ENCODE measurements around the gene TMUB2. TPM values are rescaled to one million over a fixed set of nuclear protein-coding genes. Genes with fewer than 3 reads are reported as not detected.
"Not testable (repeated sequence)": the region's sequence is repeated elsewhere in the genome, so short reads cannot be mapped to it uniquely, and the experiment has no call there.

Gene TMUB2
- total RNA-seq, 5 donors from 2014 or later (not counting 1 experiment from before 2014, with no cell fraction given) = 42.0 to 46.6 (median 43.0) TPM

- no peaks in the 10 kb centered on the region for H3K27me3 Mint-ChIP-seq
- no peak overlapping the region for H3K4me3 Mint-ChIP-seq
- H3K4me1 Mint-ChIP-seq = peaks cover 6 to 8% (median 6%) of the 10 kb centered on the region in 3 donors
- Histone ChIP-seq H3K4me3 (ENCODE audit: control insufficient read depth in 1 of 2, extremely low read depth in 1 of 2, low read length in 1 of 2) (no peak overlapping the region), H3K4me1 (ENCODE audit: control insufficient read depth in 1 of 2, extremely low read depth in 1 of 2, insufficient read depth in 2 of 2, low read length in 2 of 2) (no peaks in the 10 kb centered on the region), H3K27me3 (replicated peaks in 1 of 2; ENCODE audit: control insufficient read depth in 2 of 2, extremely low read depth in 1 of 2, insufficient read depth in 2 of 2, low read length in 1 of 2) (peaks cover 0 to 12% of the 10 kb centered on the region in 2 experiments), H3K9me3 (no peaks in the 10 kb centered on the region), H3K27ac (ENCODE audit: low read length) (no peak overlapping the region), H3K36me3 (ENCODE audit: control insufficient read depth in 2 of 2, extremely low read depth in 1 of 2, insufficient read depth in 1 of 2, low read length in 1 of 2) (no peaks in the 10 kb centered on the region)
- 60% methylated on average over 1 of the region's 5 CpGs for WGBS (ENCODE audit: insufficient coverage)
- no peak for DNase-seq
- no peak overlapping the region for H3K27ac Mint-ChIP-seq
- no peaks in the 10 kb centered on the region for H3K36me3 Mint-ChIP-seq
- ChIA-PET CTCF (interaction anchor here in 1 of 2 donors (0.5 to 0.6 kb wide), 2 partner anchors 40 to 257 kb away, joined by 3 read pairs; no protein-coding TSS in a partner anchor), POLR2A (no interaction called here)
- ATAC-seq (replicated peaks in 1 of 4) = no peak
- no peaks in the 10 kb centered on the region for H3K9me3 Mint-ChIP-seq
These were observed 49.7 kb downstream of the TMUB2 start for GRCh38 chr17:44236444-44236991.

GRCh38 chr17:44237886-44238285 lies 51.1 kb downstream of the TMUB2 start:
- H3K9me3 ChIP-seq; CTCF ChIA-PET; H3K36me3 ChIP-seq (ENCODE audit: control insufficient read depth in 2 of 2, extremely low read depth in 1 of 2, insufficient read depth in 1 of 2, low read length in 1 of 2); H3K27ac Mint-ChIP-seq; H3K9me3 Mint-ChIP-seq; DNase-seq; H3K4me3 ChIP-seq (ENCODE audit: control insufficient read depth in 1 of 2, extremely low read depth in 1 of 2, low read length in 1 of 2); H3K4me1 ChIP-seq (ENCODE audit: control insufficient read depth in 1 of 2, extremely low read depth in 1 of 2, insufficient read depth in 2 of 2, low read length in 2 of 2); H3K4me3 Mint-ChIP-seq; ATAC-seq (replicated peaks in 1 of 4); H3K27me3 Mint-ChIP-seq; H3K4me1 Mint-ChIP-seq; POLR2A ChIA-PET; H3K27ac ChIP-seq (ENCODE audit: low read length); H3K36me3 Mint-ChIP-seq: not testable (repeated sequence)
- WGBS (ENCODE audit: insufficient coverage) = no CpG with 5 or more reads among the region's 28 CpGs
- H3K27me3 ChIP-seq (replicated peaks in 1 of 2; ENCODE audit: control insufficient read depth in 2 of 2, extremely low read depth in 1 of 2, insufficient read depth in 2 of 2, low read length in 1 of 2) = peaks cover 0 to 10% of the 10 kb centered on the region in 2 experiments

- CTCF ChIA-PET = interaction anchor here in 1 of 2 donors (0.6 kb wide), 1 partner anchor 57 kb away, joined by 4 read pairs; no protein-coding TSS in a partner anchor
- no peaks in the 10 kb centered on the region for H3K9me3 ChIP-seq
- WGBS (ENCODE audit: insufficient coverage) = 17% methylated on average over 1 of the region's 6 CpGs
- POLR2A ChIA-PET = no interaction called here
- no peaks in the 10 kb centered on the region for H3K27me3 Mint-ChIP-seq
- H3K9me3 Mint-ChIP-seq = no peaks in the 10 kb centered on the region
- H3K4me1 Mint-ChIP-seq = peaks cover 4 to 14% (median 10%) of the 10 kb centered on the region in 3 donors
- H3K4me3 Mint-ChIP-seq = no peak overlapping the region
- H3K36me3 ChIP-seq (ENCODE audit: control insufficient read depth in 2 of 2, extremely low read depth in 1 of 2, insufficient read depth in 1 of 2, low read length in 1 of 2) = no peaks in the 10 kb centered on the region
- H3K27ac ChIP-seq (ENCODE audit: low read length) = no peak overlapping the region
- H3K4me3 ChIP-seq (ENCODE audit: control insufficient read depth in 1 of 2, extremely low read depth in 1 of 2, low read length in 1 of 2) = no peak overlapping the region
- DNase-seq (no peak), ATAC-seq (replicated peaks in 1 of 4) (no peak)
- H3K27ac Mint-ChIP-seq = no peak overlapping the region
- H3K36me3 Mint-ChIP-seq = no peaks in the 10 kb centered on the region
- peaks cover 8% of the 10 kb centered on the region in 2 experiments for H3K4me1 ChIP-seq (ENCODE audit: control insufficient read depth in 1 of 2, extremely low read depth in 1 of 2, insufficient read depth in 2 of 2, low read length in 2 of 2)
- H3K27me3 ChIP-seq (replicated peaks in 1 of 2; ENCODE audit: control insufficient read depth in 2 of 2, extremely low read depth in 1 of 2, insufficient read depth in 2 of 2, low read length in 1 of 2) = no peaks in the 10 kb centered on the region
These were observed 54.4 kb downstream of the TMUB2 start for GRCh38 chr17:44241106-44241624.

Other genes starting within 250 kb of the TMUB2 start
- not detected for gene PPY, start 244.5 kb upstream of the TMUB2 start, total RNA-seq
- gene PYY, start 233.0 kb upstream of the TMUB2 start, total RNA-seq = not detected
- 1 to 10 TPM in 4 of 5 donors, under 1 TPM in 1; 0.35 to 2.4 (median 1.8) TPM for gene NAGS, start 182.3 kb upstream of the TMUB2 start, total RNA-seq
- gene TMEM101, start 172.0 kb upstream of the TMUB2 start, total RNA-seq = 10 to 100 TPM; 13.4 to 32.4 (median 26.6) TPM
- gene LSM12, start 120.3 kb upstream of the TMUB2 start, total RNA-seq = 10 to 100 TPM; 29.4 to 39.0 (median 37.1) TPM
- gene G6PC3, start 116.2 kb upstream of the TMUB2 start, total RNA-seq = 10 to 100 TPM in 4 of 5 donors, 1 to 10 TPM in 1; 9.4 to 19.0 (median 16.2) TPM
- gene HDAC5, start 63.3 kb upstream of the TMUB2 start, total RNA-seq = 10 to 100 TPM; 68.6 to 81.4 (median 72.8) TPM
- 1 to 10 TPM in 4 of 5 donors, under 1 TPM in 1; 0.73 to 3.4 (median 1.1) TPM for gene HROB, start 45.0 kb upstream of the TMUB2 start, total RNA-seq
- gene ASB16, start 16.3 kb upstream of the TMUB2 start, total RNA-seq = under 1 TPM in 1 of 5 donors, not detected in 4; 0.15 TPM
- gene ATXN7L3, start 12.9 kb downstream of the TMUB2 start, total RNA-seq = 100 to 1,000 TPM; 101 to 130 (median 125) TPM
- gene UBTF, start 32.7 kb downstream of the TMUB2 start, total RNA-seq = 100 to 1,000 TPM; 162 to 228 (median 213) TPM
- gene SLC4A1, start 81.2 kb downstream of the TMUB2 start, total RNA-seq = not detected
- gene RUNDC3A, start 121.6 kb downstream of the TMUB2 start, total RNA-seq = under 1 TPM in 3 of 5 donors, not detected in 2; 0.38 to 0.65 (median 0.41) TPM
- gene SLC25A39, start 137.9 kb downstream of the TMUB2 start, total RNA-seq = 100 to 1,000 TPM in 3 of 5 donors, 10 to 100 TPM in 2; 78.6 to 108 (median 104) TPM
- 10 to 100 TPM; 21.0 to 48.3 (median 40.1) TPM for gene GRN, start 158.3 kb downstream of the TMUB2 start, total RNA-seq
- gene FAM171A2, start 176.9 kb downstream of the TMUB2 start, total RNA-seq = 1 to 10 TPM in 2 of 5 donors, under 1 TPM in 3; 0.18 to 1.5 (median 0.89) TPM
- 1 to 10 TPM in 3 of 5 donors, under 1 TPM in 2; 0.41 to 3.9 (median 1.1) TPM for gene ITGA2B, start 202.7 kb downstream of the TMUB2 start, total RNA-seq